GM18907 (cell line): ENCODE results near the gene PDGFRA.
A peak's percentile ranks its signal among the peaks of the same experiment; 100 is the strongest.
"Not testable (repeated sequence)": the region's sequence is repeated elsewhere in the genome, so short reads cannot be mapped to it uniquely, and the experiment has no call there.

Experiments used
- ATAC-seq: cut with Tn5 transposase; IDR thresholded peaks from one replicate; pipeline ENCODE4 v1.9.1; 2021; ENCODE audit warnings: mild to moderate bottlenecking, moderate library complexity; ENCODE audit not compliant: unreplicated experiment

The PDGFRA gene

GRCh38 chr4:54227256-54228055, 1.6 kb upstream of the PDGFRA start:
- peak; percentile 9 for ATAC-seq

GRCh38 chr4:54228056-54228527, 1.0 kb upstream of the PDGFRA start:
- ATAC-seq, result peak; percentile 61

GRCh38 chr4:54228546-54228945, 547 bp upstream of the PDGFRA start:
- no peak for ATAC-seq

- ATAC-seq, result no peak
These were observed 764 bp downstream of the PDGFRA start for GRCh38 chr4:54229631-54230483.

GRCh38 chr4:54230484-54231418, 1.7 kb downstream of the PDGFRA start:
- no peak for ATAC-seq

GRCh38 chr4:54231419-54231767, 2.3 kb downstream of the PDGFRA start:
- no peak for ATAC-seq

GRCh38 chr4:54231768-54232688, 2.9 kb downstream of the PDGFRA start:
- no peak for ATAC-seq

GRCh38 chr4:54233277-54233696, 4.2 kb downstream of the PDGFRA start:
- peak; percentile 93 for ATAC-seq

GRCh38 chr4:54233697-54234496, 4.8 kb downstream of the PDGFRA start:
- ATAC-seq, result peak; percentile 63

- ATAC-seq, result no peak
These were observed 5.6 kb downstream of the PDGFRA start for GRCh38 chr4:54234497-54235205.

GRCh38 chr4:54236316-54236715, 7.2 kb downstream of the PDGFRA start:
- not testable (repeated sequence) for ATAC-seq

- ATAC-seq, result no peak
These were observed 8.7 kb downstream of the PDGFRA start for GRCh38 chr4:54237770-54238169.

GRCh38 chr4:54238389-54238788, 9.3 kb downstream of the PDGFRA start:
- ATAC-seq, result no peak

GRCh38 chr4:54241268-54241823, 12.3 kb downstream of the PDGFRA start:
- ATAC-seq, result not testable (repeated sequence)

GRCh38 chr4:54243541-54243940, 14.4 kb downstream of the PDGFRA start:
- ATAC-seq, result not testable (repeated sequence)

GRCh38 chr4:54252312-54252711, 23.2 kb downstream of the PDGFRA start:
- not testable (repeated sequence) for ATAC-seq

GRCh38 chr4:54254116-54254914, 25.2 kb downstream of the PDGFRA start:
- ATAC-seq, result no peak
